Transverse colon (tissue), 4 donors: ENCODE data around the gene EIF3A. TPM values are rescaled to one million over a fixed set of nuclear protein-coding genes. Genes with fewer than 3 reads are reported as not detected.

Experiments
- DNase-seq: peaks from one replicate; pipeline ENCODE4 v3.0.0-alpha.2; 2019
- H3K27ac ChIP-seq, 4 donors: fragments of 200-600 bp; sonication (generic); 2 replicates each; pipeline ENCODE4 v1.5.1; 2016 to 2018; ENCODE audit warnings: inconsistent platforms in 4 of 4
- H3K27me3 ChIP-seq: fragments of 200-600 bp; sonication (generic); 2 replicates; pipeline ENCODE4 v1.5.1; 2017; ENCODE audit warnings: inconsistent platforms
- H3K36me3 ChIP-seq, 4 donors: fragments of 200-600 bp; sonication (generic); 2 replicates each; pipeline ENCODE4 v1.5.1; 2017 to 2019; ENCODE audit warnings: inconsistent platforms in 4 of 4
- H3K4me1 ChIP-seq, 4 donors: fragments of 200-600 bp; sonication (generic); 2 replicates each; pipeline ENCODE4 v1.5.1; 2017 to 2020; ENCODE audit warnings: inconsistent platforms in 4 of 4
- H3K4me3 ChIP-seq, 4 donors: fragments of 200-600 bp; sonication (generic); 1 replicate in 1 of 4; 2 replicates in 3 of 4; pipeline versions ENCODE4 v1.5.1 to v1.6.1; 2017 to 2019; ENCODE audit warnings: inconsistent platforms in 4 of 4
- H3K9me3 ChIP-seq, 2 donors: fragments of 200-600 bp; sonication (generic); 2 replicates each; pipeline ENCODE4 v1.5.1; 2017 to 2019; ENCODE audit warnings: inconsistent platforms in 2 of 2
- EP300 ChIP-seq: sonication (generic); formaldehyde crosslinking; IDR thresholded peaks from one replicate; pipeline ENCODE4 v1.6.1; 2017; ENCODE audit warnings: antibody characterized with exemption, low read depth
- POLR2A ChIP-seq: fragments of 450-650 bp; IDR thresholded peaks from one replicate; pipeline ENCODE4 v1.6.1; 2016; ENCODE audit warnings: antibody characterized with exemption, mild to moderate bottlenecking, moderate library complexity
- POLR2AphosphoS5 ChIP-seq, 3 donors: sonication (generic); formaldehyde crosslinking; IDR thresholded peaks; one replicate each; pipeline ENCODE4 v1.6.1; 2016; ENCODE audit warnings: antibody characterized with exemption in 3 of 3
- WGBS, 2 donors: methylation state at CpG; one replicate each; pipeline ENCODE4 v1.1.5; 2018; ENCODE audit warnings: low coverage in 1 of 2; 5-methylcytosine and 5-hydroxymethylcytosine counted together
- in situ Hi-C, 4 donors: fragments of 200-750 bp; cut with MboI; loops; one replicate each; pipeline versions ENCODE4 v1.15.0 to v1.15.1; 2017; ENCODE audit warnings: low sequenced_read_pairs in 3 of 4, low pct_ligation_motif_present in 1 of 4, low pct_unique_long_range_greater_than_20kb in 1 of 4
- intact Hi-C: fragments of 100-400 bp; cut with DNase I; formaldehyde crosslinking; loops from one replicate; pipeline ENCODE4 v1.15.1; 2023; ENCODE audit warnings: low total_unique reads
- total RNA-seq, 4 donors: library from RNA; depleted of rRNA; stranded (reverse); fragments of >200 nt; gene quantifications; one replicate each; pipeline ENCODE4 v1.1.0, GENCODE V29; 2016
- TF ChIP-seq, protein P1 (sequence below), 5 experiments: fragments of 200-600 bp in 3 of 5; fragments of 450-650 bp in 2 of 5; sonication (generic) in 3 of 5; IDR thresholded peaks; 1 replicate in 2 of 5; 2 replicates in 3 of 5; pipeline ENCODE4 v1.5.1; 2016 to 2017; ENCODE audit warnings: antibody characterized with exemption in 5 of 5, inconsistent platforms in 3 of 5, mild to moderate bottlenecking in 2 of 5, moderate library complexity in 1 of 5

EIF3A gene
- total RNA-seq, 4 donors from 2014 or later = 68.1 to 119 (median 99.6) TPM

DNA sequence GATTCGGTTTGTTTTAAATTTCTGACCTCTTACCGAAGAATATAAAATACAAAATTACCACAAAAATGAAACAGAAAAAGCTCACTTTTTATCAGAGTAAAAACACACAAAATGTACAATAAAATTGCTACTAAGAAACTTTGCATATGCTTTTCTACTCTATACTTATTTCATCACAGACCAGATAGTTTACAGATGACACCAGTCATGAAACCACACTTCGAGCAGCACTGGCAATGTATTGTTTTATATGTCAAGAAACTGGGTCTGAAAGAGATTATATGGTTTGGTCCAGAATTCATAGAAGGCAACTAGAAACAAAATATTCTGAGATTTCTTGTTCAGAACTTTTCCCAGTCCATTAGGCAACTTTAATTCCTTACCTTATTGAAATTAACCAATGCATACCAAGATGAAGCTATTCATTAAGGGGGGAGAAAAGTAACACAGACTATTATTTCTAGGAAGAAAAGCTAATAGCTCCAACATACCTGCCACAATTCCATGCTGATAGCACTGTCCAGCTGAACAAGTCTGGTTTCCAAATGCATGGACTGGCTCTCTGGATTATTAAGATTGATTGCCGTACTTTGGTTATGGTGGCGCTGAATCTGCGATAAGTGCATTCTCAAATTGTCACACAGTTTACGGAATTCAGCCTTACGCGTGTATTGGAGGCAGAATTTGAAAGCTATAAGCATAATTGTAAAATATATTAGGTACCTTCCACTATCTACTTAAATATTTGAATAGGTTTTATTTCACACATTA lies 10.0 kb downstream of the EIF3A start:
- H3K9me3 ChIP-seq = no peaks in the 10 kb centered on the region
- H3K27me3 ChIP-seq = no peaks in the 10 kb centered on the region
- peaks cover 3 to 61% (median 32%) of the 10 kb centered on the region in 4 donors for H3K36me3 ChIP-seq
- no peak for DNase-seq
- H3K4me3 ChIP-seq = no peak overlapping the region
- no peak overlapping the region for H3K27ac ChIP-seq
- intact Hi-C loops (no loop called here), in situ Hi-C loops (no loop called here)
- TF ChIP-seq EP300 = no peak
- no peak for TF ChIP-seq POLR2A
- no peak for TF ChIP-seq POLR2AphosphoS5 (IDR thresholded peaks at IDR 0.05)
- TF ChIP-seq, protein P1, sequence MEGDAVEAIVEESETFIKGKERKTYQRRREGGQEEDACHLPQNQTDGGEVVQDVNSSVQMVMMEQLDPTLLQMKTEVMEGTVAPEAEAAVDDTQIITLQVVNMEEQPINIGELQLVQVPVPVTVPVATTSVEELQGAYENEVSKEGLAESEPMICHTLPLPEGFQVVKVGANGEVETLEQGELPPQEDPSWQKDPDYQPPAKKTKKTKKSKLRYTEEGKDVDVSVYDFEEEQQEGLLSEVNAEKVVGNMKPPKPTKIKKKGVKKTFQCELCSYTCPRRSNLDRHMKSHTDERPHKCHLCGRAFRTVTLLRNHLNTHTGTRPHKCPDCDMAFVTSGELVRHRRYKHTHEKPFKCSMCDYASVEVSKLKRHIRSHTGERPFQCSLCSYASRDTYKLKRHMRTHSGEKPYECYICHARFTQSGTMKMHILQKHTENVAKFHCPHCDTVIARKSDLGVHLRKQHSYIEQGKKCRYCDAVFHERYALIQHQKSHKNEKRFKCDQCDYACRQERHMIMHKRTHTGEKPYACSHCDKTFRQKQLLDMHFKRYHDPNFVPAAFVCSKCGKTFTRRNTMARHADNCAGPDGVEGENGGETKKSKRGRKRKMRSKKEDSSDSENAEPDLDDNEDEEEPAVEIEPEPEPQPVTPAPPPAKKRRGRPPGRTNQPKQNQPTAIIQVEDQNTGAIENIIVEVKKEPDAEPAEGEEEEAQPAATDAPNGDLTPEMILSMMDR (IDR thresholded peaks at IDR 0.05) = no peak
- 91% methylated on average over 9 of the region's 9 CpGs for WGBS, 2 donors
- H3K4me1 ChIP-seq = peaks cover 0 to 17% (median 3%) of the 10 kb centered on the region in 4 donors

DNA sequence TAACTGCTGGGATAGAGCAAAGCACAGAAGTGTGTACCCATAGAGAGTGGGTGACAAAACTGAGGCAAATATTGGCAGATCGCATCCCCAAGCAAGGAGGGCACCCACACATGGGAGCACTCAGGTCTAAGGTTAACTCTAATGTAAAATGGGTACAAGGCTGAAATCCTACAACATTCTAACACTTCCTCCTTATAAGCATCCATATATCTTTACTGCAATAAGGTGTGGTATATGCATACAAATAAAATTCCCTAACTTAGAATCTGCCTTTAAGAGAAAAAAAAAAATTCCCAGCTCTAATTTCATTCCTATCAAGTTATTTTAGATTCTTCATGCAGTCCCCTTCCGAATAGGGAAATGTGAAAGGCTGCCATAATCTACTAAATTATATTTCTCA lies 18.7 kb downstream of the EIF3A start:
- in situ Hi-C loops = no loop called here
- no peak overlapping the region for H3K4me3 ChIP-seq
- H3K36me3 ChIP-seq = peaks cover 0 to 78% (median 38%) of the 10 kb centered on the region in 4 donors
- no peak for DNase-seq
- H3K27me3 ChIP-seq = no peaks in the 10 kb centered on the region
- 93 to 94% methylated on average over 2 of the region's 2 CpGs for WGBS, 2 donors
- intact Hi-C loops = no loop called here
- TF ChIP-seq POLR2AphosphoS5 (IDR thresholded peaks at IDR 0.05) = no peak
- TF ChIP-seq, protein P1 (IDR thresholded peaks at IDR 0.05) = no peak
- no peak for TF ChIP-seq POLR2A
- no peak for TF ChIP-seq EP300
- H3K4me1 ChIP-seq = peaks cover 0 to 13% (median 0%) of the 10 kb centered on the region in 4 donors
- no peaks in the 10 kb centered on the region for H3K9me3 ChIP-seq
- peak overlapping the region in 1 of 4 donors; percentile 21 for H3K27ac ChIP-seq

DNA sequence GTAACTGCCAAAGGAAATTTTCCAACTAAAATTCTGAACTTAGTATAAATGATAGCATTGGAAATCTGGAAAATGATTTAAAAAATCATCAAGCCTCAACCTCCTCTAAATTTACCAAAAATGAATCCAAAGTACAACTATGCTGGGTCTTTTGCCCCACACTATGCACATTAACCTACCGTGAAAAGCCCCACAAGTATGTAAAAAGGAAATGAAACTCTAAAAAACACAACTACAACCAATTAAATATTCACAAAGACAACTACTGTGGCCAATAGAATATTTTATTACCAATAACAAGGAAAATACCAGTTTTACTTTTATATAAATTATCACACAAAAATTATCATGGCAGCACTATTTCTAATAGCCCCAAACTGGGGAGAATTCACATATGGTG lies 19.3 kb downstream of the EIF3A start:
- DNase-seq = no peak
- H3K4me1 ChIP-seq = peaks cover 0 to 16% (median 2%) of the 10 kb centered on the region in 4 donors
- peaks cover 0 to 79% (median 39%) of the 10 kb centered on the region in 4 donors for H3K36me3 ChIP-seq
- H3K9me3 ChIP-seq = no peaks in the 10 kb centered on the region
- intact Hi-C loops (no loop called here), in situ Hi-C loops (no loop called here)
- no peaks in the 10 kb centered on the region for H3K27me3 ChIP-seq
- no peak overlapping the region for H3K4me3 ChIP-seq
- TF ChIP-seq, protein P1 (IDR thresholded peaks at IDR 0.05) = no peak
- TF ChIP-seq POLR2AphosphoS5 (IDR thresholded peaks at IDR 0.05) = no peak
- no peak for TF ChIP-seq EP300
- no peak for TF ChIP-seq POLR2A
- 57 to 58% methylated on average over 1 of the region's 1 CpG for WGBS, 2 donors
- H3K27ac ChIP-seq = peak overlapping the region in 1 of 4 donors; percentile 21

DNA sequence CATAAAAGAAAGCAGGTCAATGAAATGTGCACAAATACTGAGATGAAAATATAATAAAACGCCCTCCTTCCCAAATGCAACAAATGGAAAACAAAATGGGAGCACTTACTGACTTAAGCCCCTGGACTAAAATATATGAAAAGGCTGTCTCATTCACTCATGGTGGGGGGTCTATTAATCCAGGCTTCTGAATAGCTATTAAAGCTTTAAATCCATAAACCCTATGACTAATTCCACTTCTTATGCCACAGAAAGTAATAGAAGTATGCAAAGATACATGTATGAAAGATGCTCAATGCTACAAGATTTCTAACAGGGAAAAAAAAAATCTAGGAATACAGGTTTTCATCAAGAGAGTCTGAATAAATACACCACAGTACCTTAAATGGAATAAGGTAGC lies 20.5 kb downstream of the EIF3A start:
- H3K27ac ChIP-seq = no peak overlapping the region
- no peak overlapping the region for H3K4me3 ChIP-seq
- intact Hi-C loops = no loop called here
- H3K4me1 ChIP-seq = peaks cover 0 to 29% (median 7%) of the 10 kb centered on the region in 4 donors
- TF ChIP-seq, protein P1 (IDR thresholded peaks at IDR 0.05) = no peak
- TF ChIP-seq EP300 (no peak), POLR2AphosphoS5 (IDR thresholded peaks at IDR 0.05) (no peak)
- no peaks in the 10 kb centered on the region for H3K27me3 ChIP-seq
- DNase-seq = no peak
- in situ Hi-C loops = no loop called here
- no peaks in the 10 kb centered on the region for H3K9me3 ChIP-seq
- peaks cover 0 to 91% (median 42%) of the 10 kb centered on the region in 4 donors for H3K36me3 ChIP-seq
- 88 to 89% methylated on average over 1 of the region's 1 CpG for WGBS, 2 donors
